Ovary (tissue), 9 donors: Measurements from ENCODE around the gene CDAN1. TPM values are rescaled to one million over a fixed set of nuclear protein-coding genes. Genes with fewer than 3 reads are reported as not detected.

ENCODE experiments used
- DNase-seq, 5 donors: peaks; one replicate each; pipeline ENCODE4 v3.0.0-alpha.2; 2019 to 2020
- H3K27ac ChIP-seq, 2 donors: fragments of 200-600 bp; one replicate each; pipeline versions ENCODE4 v1.5.1 to v1.8.0; 2019 to 2022
- H3K27me3 ChIP-seq: fragments of 200-600 bp; one replicate; pipeline ENCODE4 v1.8.0; 2022
- H3K36me3 ChIP-seq: fragments of 200-600 bp; sonication (generic); one replicate; pipeline ENCODE4 v1.5.1; 2019
- H3K4me1 ChIP-seq: one replicate; pipeline ENCODE4 v1.8.1; 2013; ENCODE audit warnings: mild to moderate bottlenecking, moderate library complexity; ENCODE audit not compliant: insufficient read depth
- H3K4me3 ChIP-seq: fragments of 200-600 bp; sonication (generic); one replicate; pipeline ENCODE4 v1.5.1; 2017
- H3K9me3 ChIP-seq, 2 donors: fragments of 200-600 bp in 1 of 2; sonication (generic) in 1 of 2; one replicate each; pipeline versions ENCODE4 v1.5.1 to v1.8.1; 2013 to 2019; ENCODE audit warnings: mild to moderate bottlenecking in 1 of 2, moderate library complexity in 1 of 2
- CTCF ChIP-seq, 3 donors: fragments of 450-650 bp in 2 of 3; fragments of 200-600 bp in 1 of 3; IDR thresholded peaks; one replicate each; pipeline versions ENCODE4 v1.5.1 to v1.8.0; 2016 to 2022; ENCODE audit warnings: antibody characterized with exemption in 3 of 3, mild to moderate bottlenecking in 1 of 3
- EP300 ChIP-seq: sonication (generic); formaldehyde crosslinking; IDR thresholded peaks from one replicate; pipeline ENCODE4 v1.6.1; 2017; ENCODE audit warnings: antibody characterized with exemption
- POLR2A ChIP-seq: fragments of 450-650 bp; IDR thresholded peaks from one replicate; pipeline ENCODE4 v1.6.1; 2017; ENCODE audit warnings: antibody characterized with exemption, mild to moderate bottlenecking, moderate library complexity
- WGBS, 3 donors: extraction: QIAGEN DNeasy Blood & Tissue Kit in 1 of 3; methylation state at CpG; one replicate each; pipeline versions ENCODE4 v1.1.5 to v1.1.7; 2013 to 2017; 5-methylcytosine and 5-hydroxymethylcytosine counted together
- intact Hi-C, 4 donors: fragments of 100-400 bp; cut with DNase I; formaldehyde crosslinking; loops; one replicate each; pipeline versions ENCODE4 v1.11.0 to v1.15.1; 2022 to 2023
- polyA plus RNA-seq, 2 donors: library from polyadenylated mRNA; stranded (reverse); fragments of 200-250 nt in 1 of 2; fragments of 350-450 nt in 1 of 2; fragmentation: Illumina TruSeq in 1 of 2; extraction: RNeasy Lipid Tissue Mini Kit (QIAGEN cat#74804) in 1 of 2; gene quantifications; one replicate each; pipeline ENCODE4 v1.2.3, GENCODE V29; 2013 to 2014
- total RNA-seq, 7 donors: library from RNA; depleted of rRNA in 2 of 7; stranded (reverse); fragments of >200 nt in 2 of 7; fragmentation: NEBNext Ultra II Directional in 3 of 7; extraction: Animal tissue kit (Norgen Biotek cat#: 25700) in 3 of 7; gene quantifications; one replicate each; pipeline versions ENCODE4 v1.1.0 to v1.2.4, GENCODE V29; 2016 to 2023
- donor health status: DM: no; HTN: no; CAD: no; lungs with moderate emphysema.
- donor health status: DM: no; HTN: no; CAD: no.
- donor health status: Bipolar disorder and iron deficiency.
- donor health status: DM: yes; HTN: yes; CAD: no.
- donor health status: DM: no; HTN: no; CAD: no.
- donor health status: DM: yes; HTN: yes; CAD: no.

Gene CDAN1
- total and polyA plus RNA-seq, 9 donors, result 7.5 to 50.6 (median 25.9) TPM

- Histone ChIP-seq H3K27ac (no peak overlapping the region), H3K4me1 (no peaks in the 10 kb centered on the region), H3K27me3 (no peaks in the 10 kb centered on the region), H3K4me3 (no peak overlapping the region), H3K36me3 (no peaks in the 10 kb centered on the region), H3K9me3 (no peaks in the 10 kb centered on the region)
- WGBS, 3 donors, result 73 to 84% (median 73%) methylated on average over 10 to 11 of the region's 11 CpGs
- intact Hi-C loops, result no loop called here
- TF ChIP-seq POLR2A (no peak), EP300 (no peak), CTCF (IDR thresholded peaks at IDR 0.05) (no peak)
- DNase-seq, result no peak
Observed at GRCh38 chr15:42726114-42726513, 10.8 kb downstream of the CDAN1 start.

- no peaks in the 10 kb centered on the region for H3K9me3 ChIP-seq
- DNase-seq, result no peak
- H3K36me3 ChIP-seq, result no peaks in the 10 kb centered on the region
- 80 to 86% (median 85%) methylated on average over 12 of the region's 12 CpGs for WGBS, 3 donors
- no peak overlapping the region for H3K27ac ChIP-seq
- intact Hi-C loops, result no loop called here
- H3K4me3 ChIP-seq, result no peak overlapping the region
- H3K4me1 ChIP-seq, result no peaks in the 10 kb centered on the region
- TF ChIP-seq CTCF (IDR thresholded peaks at IDR 0.05) (no peak), POLR2A (no peak), EP300 (no peak)
- no peaks in the 10 kb centered on the region for H3K27me3 ChIP-seq
Observed at GRCh38 chr15:42725331-42725903, 11.5 kb downstream of the CDAN1 start.

GRCh38 chr15:42724276-42724675 is 12.7 kb downstream of the CDAN1 start:
- no peaks in the 10 kb centered on the region for H3K27me3 ChIP-seq
- intact Hi-C loops, result no loop called here
- no peak for TF ChIP-seq CTCF (IDR thresholded peaks at IDR 0.05)
- TF ChIP-seq POLR2A, result no peak
- TF ChIP-seq EP300, result no peak
- H3K27ac ChIP-seq, result no peak overlapping the region
- WGBS, 3 donors, result 78 to 81% (median 80%) methylated on average over 6 of the region's 6 CpGs
- H3K36me3 ChIP-seq, result no peaks in the 10 kb centered on the region
- no peaks in the 10 kb centered on the region for H3K9me3 ChIP-seq
- no peaks in the 10 kb centered on the region for H3K4me1 ChIP-seq
- DNase-seq, result no peak
- H3K4me3 ChIP-seq, result no peak overlapping the region

GRCh38 chr15:42723068-42723467 is 13.9 kb downstream of the CDAN1 start:
- H3K4me3 ChIP-seq, result no peak overlapping the region
- H3K9me3 ChIP-seq, result no peaks in the 10 kb centered on the region
- H3K27me3 ChIP-seq, result no peaks in the 10 kb centered on the region
- no peak for DNase-seq
- H3K27ac ChIP-seq, result no peak overlapping the region
- no peaks in the 10 kb centered on the region for H3K36me3 ChIP-seq
- TF ChIP-seq CTCF (IDR thresholded peaks at IDR 0.05) (no peak), EP300 (no peak), POLR2A (no peak)
- intact Hi-C loops, result no loop called here
- no peaks in the 10 kb centered on the region for H3K4me1 ChIP-seq
- 78 to 80% (median 79%) methylated on average over 4 of the region's 4 CpGs for WGBS, 3 donors
